HFFc6 (cell line): Measurements from ENCODE around the gene CEMIP2. TPM values are rescaled to one million over a fixed set of nuclear protein-coding genes. Genes with fewer than 3 reads are reported as not detected.

ENCODE experiments used
- DNase-seq: peaks from one replicate; pipeline ENCODE4 v3.0.0-alpha.2; 2018
- H3K27ac Mint-ChIP-seq: 2 replicates; pipeline ENCODE4 v1.8.0; 2020; ENCODE audit warnings: mild to moderate bottlenecking, mixed read lengths
- H3K27me3 Mint-ChIP-seq: 2 replicates; pipeline ENCODE4 v1.8.0; 2021; ENCODE audit warnings: mild to moderate bottlenecking, moderate library complexity, mixed read lengths; ENCODE audit not compliant: insufficient read depth
- H3K36me3 Mint-ChIP-seq: 2 replicates; pipeline ENCODE4 v1.8.0; 2021; ENCODE audit warnings: low read depth, mixed read lengths
- H3K4me1 Mint-ChIP-seq: 2 replicates; pipeline ENCODE4 v1.8.0; 2020; ENCODE audit warnings: low read depth, mixed read lengths
- H3K4me3 Mint-ChIP-seq: 2 replicates; pipeline ENCODE4 v1.8.0; 2020; ENCODE audit warnings: mild to moderate bottlenecking, moderate library complexity, mixed read lengths
- H3K9me3 Mint-ChIP-seq: 2 replicates; pipeline ENCODE4 v1.8.0; 2020; ENCODE audit warnings: mild to moderate bottlenecking, mixed read lengths
- total RNA-seq, 6 experiments: library from RNA; stranded (reverse); fragmentation: NEBNext Ultra II Directional; extraction: Animal tissue kit (Norgen Biotek cat#: 25700); gene quantifications; 2 replicates in 1 of 6; 3 replicates in 5 of 6; pipeline ENCODE4 v1.2.3, GENCODE V29; 2021
- TF ChIP-seq, protein P1 (sequence below): fragments of 200-600 bp; sonication (generic); IDR thresholded peaks from 2 replicates; pipeline ENCODE4 v1.5.0; 2021; ENCODE audit warnings: antibody characterized with exemption, mild to moderate bottlenecking

CEMIP2 gene
- total RNA-seq, 6 experiments from 2014 or later = 86.0 to 106 (median 92.1) TPM

DNA sequence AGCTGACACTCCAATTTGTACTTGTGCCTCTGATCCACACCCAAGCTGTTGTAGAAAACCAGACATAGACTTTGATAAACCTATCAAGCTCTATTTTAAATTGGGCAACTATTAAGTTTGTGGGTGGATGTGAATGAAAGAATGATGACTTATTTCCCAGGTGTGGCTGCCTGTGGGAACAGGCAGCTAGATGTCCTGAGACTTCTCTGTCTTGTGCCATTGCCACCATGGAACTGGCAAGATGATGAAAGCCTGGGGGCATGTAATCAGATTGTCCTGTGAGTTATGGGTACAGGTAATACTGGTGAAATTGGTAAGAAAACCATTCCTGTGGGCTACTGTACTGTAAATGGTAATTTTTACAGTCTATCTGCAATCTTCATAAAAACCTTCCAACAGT, 57.5 kb downstream of the CEMIP2 start:
- DNase-seq = no peak
- Mint-ChIP-seq H3K36me3 (peaks cover 37% of the 10 kb centered on the region), H3K4me1 (peaks cover under 1% of the 10 kb centered on the region; the same call in 1 of the 2 replicates), H3K27ac (no peak overlapping the region), H3K9me3 (no peaks in the 10 kb centered on the region), H3K27me3 (no peaks in the 10 kb centered on the region), H3K4me3 (no peak overlapping the region)
- TF ChIP-seq, protein P1, sequence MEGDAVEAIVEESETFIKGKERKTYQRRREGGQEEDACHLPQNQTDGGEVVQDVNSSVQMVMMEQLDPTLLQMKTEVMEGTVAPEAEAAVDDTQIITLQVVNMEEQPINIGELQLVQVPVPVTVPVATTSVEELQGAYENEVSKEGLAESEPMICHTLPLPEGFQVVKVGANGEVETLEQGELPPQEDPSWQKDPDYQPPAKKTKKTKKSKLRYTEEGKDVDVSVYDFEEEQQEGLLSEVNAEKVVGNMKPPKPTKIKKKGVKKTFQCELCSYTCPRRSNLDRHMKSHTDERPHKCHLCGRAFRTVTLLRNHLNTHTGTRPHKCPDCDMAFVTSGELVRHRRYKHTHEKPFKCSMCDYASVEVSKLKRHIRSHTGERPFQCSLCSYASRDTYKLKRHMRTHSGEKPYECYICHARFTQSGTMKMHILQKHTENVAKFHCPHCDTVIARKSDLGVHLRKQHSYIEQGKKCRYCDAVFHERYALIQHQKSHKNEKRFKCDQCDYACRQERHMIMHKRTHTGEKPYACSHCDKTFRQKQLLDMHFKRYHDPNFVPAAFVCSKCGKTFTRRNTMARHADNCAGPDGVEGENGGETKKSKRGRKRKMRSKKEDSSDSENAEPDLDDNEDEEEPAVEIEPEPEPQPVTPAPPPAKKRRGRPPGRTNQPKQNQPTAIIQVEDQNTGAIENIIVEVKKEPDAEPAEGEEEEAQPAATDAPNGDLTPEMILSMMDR = no peak

DNA sequence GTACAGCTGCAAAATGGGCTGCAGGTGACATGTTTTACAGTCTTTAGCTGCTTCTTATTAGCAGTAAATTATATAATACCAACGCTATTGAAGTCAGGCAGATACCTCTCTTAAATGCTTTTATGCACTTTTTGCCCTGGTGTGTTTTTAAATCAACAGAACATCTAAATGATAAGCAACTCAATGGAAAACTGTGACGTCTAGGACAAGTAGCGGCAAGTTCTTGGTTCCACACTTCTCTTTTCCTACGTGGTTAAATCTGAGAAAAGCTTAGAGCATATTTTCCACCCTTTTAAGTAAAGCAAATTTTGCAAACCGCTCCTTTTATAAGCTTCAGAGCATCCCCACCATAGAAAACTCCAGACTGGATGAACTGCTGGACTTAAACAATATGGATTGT, 58.1 kb downstream of the CEMIP2 start:
- H3K27ac Mint-ChIP-seq = no peak overlapping the region
- no peaks in the 10 kb centered on the region for H3K27me3 Mint-ChIP-seq
- no peaks in the 10 kb centered on the region for H3K4me1 Mint-ChIP-seq
- TF ChIP-seq, protein P1 = no peak
- no peak overlapping the region for H3K4me3 Mint-ChIP-seq
- no peak for DNase-seq
- peaks cover 37% of the 10 kb centered on the region for H3K36me3 Mint-ChIP-seq
- H3K9me3 Mint-ChIP-seq = no peaks in the 10 kb centered on the region

DNA sequence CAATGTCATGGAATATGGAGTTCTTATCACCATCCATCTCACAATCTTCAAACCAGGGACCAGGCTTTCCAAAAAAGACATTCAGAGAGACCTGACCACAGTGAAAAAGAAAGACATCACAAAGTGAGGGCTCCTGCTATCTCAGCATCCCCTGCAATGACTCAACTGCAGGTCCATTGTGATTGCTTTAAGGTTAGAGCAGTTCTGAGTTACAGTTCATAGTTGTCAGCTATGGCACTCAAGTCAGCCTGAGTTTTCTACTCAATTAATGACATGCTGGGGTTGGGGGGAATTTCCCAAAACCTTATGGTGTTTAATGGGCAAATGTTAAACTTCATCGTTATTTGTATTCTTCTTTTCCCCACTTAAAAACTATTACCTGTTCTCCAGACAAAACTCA, 58.9 kb downstream of the CEMIP2 start:
- Mint-ChIP-seq H3K9me3 (no peaks in the 10 kb centered on the region), H3K27me3 (no peaks in the 10 kb centered on the region)

DNA sequence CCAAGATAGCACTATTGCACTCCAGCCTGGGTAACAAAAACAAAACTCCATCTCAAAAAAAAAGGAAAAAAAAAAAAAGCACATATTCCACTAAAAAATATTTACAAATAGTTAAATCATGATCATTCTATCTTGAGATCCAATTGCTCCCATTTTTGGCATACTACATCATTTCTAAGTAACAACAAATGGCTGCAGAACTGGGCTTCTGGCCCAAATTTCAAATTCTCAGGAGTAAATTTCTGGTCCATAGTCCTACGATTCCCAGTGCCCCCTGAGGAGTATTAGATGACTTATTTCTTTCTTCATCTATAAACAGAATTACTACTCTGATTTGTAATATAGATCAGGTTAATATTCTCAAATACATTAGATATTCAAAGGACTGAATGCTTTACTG, 62.1 kb downstream of the CEMIP2 start:
- H3K4me1 Mint-ChIP-seq = peaks cover 13% of the 10 kb centered on the region
- no peak overlapping the region for H3K27ac Mint-ChIP-seq
- DNase-seq = no peak
- TF ChIP-seq, protein P1 = no peak
- peaks cover 34% of the 10 kb centered on the region for H3K36me3 Mint-ChIP-seq
- H3K9me3 Mint-ChIP-seq = no peaks in the 10 kb centered on the region
- no peak overlapping the region for H3K4me3 Mint-ChIP-seq
- peaks cover 3% of the 10 kb centered on the region; the same call in 1 of the 2 replicates for H3K27me3 Mint-ChIP-seq

More for the DNA sequence above, 58.9 kb downstream of the CEMIP2 start:
- peaks cover 3% of the 10 kb centered on the region; the same call in 1 of the 2 replicates for H3K4me1 Mint-ChIP-seq
- no peak overlapping the region for H3K27ac Mint-ChIP-seq
- no peak for DNase-seq
- TF ChIP-seq, protein P1 = no peak
- no peak overlapping the region for H3K4me3 Mint-ChIP-seq
- peaks cover 39% of the 10 kb centered on the region for H3K36me3 Mint-ChIP-seq

DNA sequence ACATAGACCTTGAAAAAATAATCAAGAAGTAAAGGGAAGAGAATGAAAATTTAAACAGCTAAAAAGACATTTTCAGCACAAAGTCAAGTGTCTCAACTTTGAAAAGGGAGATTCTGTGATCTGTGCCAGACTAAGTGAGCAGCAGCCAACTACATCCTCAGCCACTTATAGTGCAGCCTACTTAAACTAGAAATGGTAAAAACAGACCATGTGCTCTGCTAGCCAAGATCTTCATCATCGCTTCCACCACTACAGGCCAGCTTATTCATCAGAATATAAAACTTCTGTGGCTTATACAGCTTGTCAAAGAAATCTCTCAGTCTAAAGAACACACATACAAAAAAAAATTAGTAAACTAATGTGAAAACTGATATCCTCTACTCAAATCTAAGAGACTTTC, 63.5 kb downstream of the CEMIP2 start:
- H3K4me1 Mint-ChIP-seq = peaks cover 13% of the 10 kb centered on the region
- TF ChIP-seq, protein P1 = no peak
- peak overlapping the region; percentile 19; the same call in 1 of the 2 replicates for H3K27ac Mint-ChIP-seq
- no peak for DNase-seq
- no peak overlapping the region for H3K4me3 Mint-ChIP-seq
- H3K27me3 Mint-ChIP-seq = peaks cover 3% of the 10 kb centered on the region; the same call in 1 of the 2 replicates
- no peaks in the 10 kb centered on the region for H3K9me3 Mint-ChIP-seq
- H3K36me3 Mint-ChIP-seq = peaks cover 44% of the 10 kb centered on the region
